ENCODE results near the gene ITPKA. TPM values are rescaled to one million over a fixed set of nuclear protein-coding genes. Genes with fewer than 3 reads are reported as not detected.

Gene ITPKA
- total and polyA plus RNA-seq, 2 of the 13 experiments (the other 11 are each of a cell fraction or from before 2014, with no cell fraction given) = 13.2 to 41.3 TPM

- TF ChIP-seq RBM22 (optimal IDR thresholded peaks at IDR 0.05; ENCODE audit: low read length) (no peak), KDM4B (CRISPR knock-in tag; IDR thresholded peaks at IDR 0.05) (0 out of 2 replicates have a peak, but pooled peaks have one; percentile 27), ZNF260 (CRISPR knock-in tag; IDR thresholded peaks at IDR 0.05; ENCODE audit: borderline replicate concordance, low read depth) (no peak), HNRNPL (IDR thresholded peaks at IDR 0.05; ENCODE audit: low read depth, low read length) (peak; percentile 50; the same call in 1 of the 2 replicates), ZNF614 (CRISPR knock-in tag; IDR thresholded peaks at IDR 0.05; ENCODE audit: borderline replicate concordance) (peak; percentile 48; the same call in 1 of the 2 replicates), PAX8 (CRISPR knock-in tag; IDR thresholded peaks at IDR 0.05; ENCODE audit: borderline replicate concordance) (no peak), ZFP90 (CRISPR knock-in tag; IDR thresholded peaks at IDR 0.05; ENCODE audit: borderline replicate concordance) (peak; percentile 94), SP4 (CRISPR knock-in tag; IDR thresholded peaks at IDR 0.05) (peak; percentile 77), CSRNP1 (CRISPR knock-in tag; IDR thresholded peaks at IDR 0.05) (peak; percentile 67), ZFP37 (CRISPR knock-in tag; IDR thresholded peaks at IDR 0.05; ENCODE audit: borderline replicate concordance) (0 out of 2 replicates have a peak, but pooled peaks have one; percentile 51), HDAC2 (CRISPR knock-in tag; IDR thresholded peaks at IDR 0.05) (peak; percentile 69), ZNF337 (CRISPR knock-in tag; IDR thresholded peaks at IDR 0.05; ENCODE audit: borderline replicate concordance, low read depth) (0 out of 2 replicates have a peak, but pooled peaks have one; percentile 67), ZNF530 (CRISPR knock-in tag; IDR thresholded peaks at IDR 0.05; ENCODE audit: low read depth) (no peak), ZZZ3 (CRISPR knock-in tag; IDR thresholded peaks at IDR 0.05; ENCODE audit: borderline replicate concordance) (no peak; the same call in 1 of the 2 replicates), ZNF788 (CRISPR knock-in tag; IDR thresholded peaks at IDR 0.05; ENCODE audit: borderline replicate concordance) (peak; percentile 81; the same call in 1 of the 2 replicates), ZBTB34 (CRISPR knock-in tag; IDR thresholded peaks at IDR 0.05) (no peak), AGO2 (optimal IDR thresholded peaks at IDR 0.05; ENCODE audit: low read depth, low read length) (peak; percentile 79), KLF9 (CRISPR knock-in tag; IDR thresholded peaks at IDR 0.05; ENCODE audit: low read depth) (no peak), ZNF263 (CRISPR knock-in tag; IDR thresholded peaks at IDR 0.05) (peak; percentile 93), ZNF75D (CRISPR knock-in tag; IDR thresholded peaks at IDR 0.05; ENCODE audit: borderline replicate concordance) (peak; percentile 63; the same call in 1 of the 2 replicates), ZNF468 (CRISPR knock-in tag; IDR thresholded peaks at IDR 0.05) (no peak), ERF (CRISPR knock-in tag; IDR thresholded peaks at IDR 0.05) (peak; percentile 58), ZBTB39 (CRISPR knock-in tag; IDR thresholded peaks at IDR 0.05) (no peak), ZFP36L2 (CRISPR knock-in tag; IDR thresholded peaks at IDR 0.05) (no peak), MATR3 (CRISPR knock-in tag; IDR thresholded peaks at IDR 0.05) (no peak)
These were observed 2.3 kb downstream of the ITPKA start (continued) for GRCh38 chr15:41495736-41496599.
